Prostate gland (tissue), 2 donors: ENCODE data around the gene RPS15.

Experiments
- POLR2A ChIP-seq: fragments of 450-650 bp; IDR thresholded peaks from one replicate; pipeline ENCODE4 v1.6.1; 2016; ENCODE audit warnings: antibody characterized with exemption, mild to moderate bottlenecking
- TF ChIP-seq, protein P1 (sequence below), 4 experiments: fragments of 200-600 bp in 2 of 4; fragments of 450-650 bp in 2 of 4; sonication (generic) in 2 of 4; IDR thresholded peaks; 1 replicate in 3 of 4; 2 replicates in 1 of 4; pipeline ENCODE4 v1.5.1; 2016 to 2019; ENCODE audit warnings: antibody characterized with exemption in 4 of 4, mild to moderate bottlenecking in 2 of 4, moderate library complexity in 2 of 4

GRCh38 chr19:1446713-1447481 is 8.7 kb downstream of the RPS15 start:
- no peak for TF ChIP-seq POLR2A
- TF ChIP-seq, protein P1, sequence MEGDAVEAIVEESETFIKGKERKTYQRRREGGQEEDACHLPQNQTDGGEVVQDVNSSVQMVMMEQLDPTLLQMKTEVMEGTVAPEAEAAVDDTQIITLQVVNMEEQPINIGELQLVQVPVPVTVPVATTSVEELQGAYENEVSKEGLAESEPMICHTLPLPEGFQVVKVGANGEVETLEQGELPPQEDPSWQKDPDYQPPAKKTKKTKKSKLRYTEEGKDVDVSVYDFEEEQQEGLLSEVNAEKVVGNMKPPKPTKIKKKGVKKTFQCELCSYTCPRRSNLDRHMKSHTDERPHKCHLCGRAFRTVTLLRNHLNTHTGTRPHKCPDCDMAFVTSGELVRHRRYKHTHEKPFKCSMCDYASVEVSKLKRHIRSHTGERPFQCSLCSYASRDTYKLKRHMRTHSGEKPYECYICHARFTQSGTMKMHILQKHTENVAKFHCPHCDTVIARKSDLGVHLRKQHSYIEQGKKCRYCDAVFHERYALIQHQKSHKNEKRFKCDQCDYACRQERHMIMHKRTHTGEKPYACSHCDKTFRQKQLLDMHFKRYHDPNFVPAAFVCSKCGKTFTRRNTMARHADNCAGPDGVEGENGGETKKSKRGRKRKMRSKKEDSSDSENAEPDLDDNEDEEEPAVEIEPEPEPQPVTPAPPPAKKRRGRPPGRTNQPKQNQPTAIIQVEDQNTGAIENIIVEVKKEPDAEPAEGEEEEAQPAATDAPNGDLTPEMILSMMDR (IDR thresholded peaks at IDR 0.05) = no peak
